Transverse colon (tissue), 4 donors: ENCODE results near the gene PIK3CG. TPM values are rescaled to one million over a fixed set of nuclear protein-coding genes. Genes with fewer than 3 reads are reported as not detected.

Experiments
- DNase-seq: peaks from one replicate; pipeline ENCODE4 v3.0.0-alpha.2; 2019
- H3K27ac ChIP-seq, 4 donors: fragments of 200-600 bp; sonication (generic); 2 replicates each; pipeline ENCODE4 v1.5.1; 2016 to 2018; ENCODE audit warnings: inconsistent platforms in 4 of 4
- H3K27me3 ChIP-seq: fragments of 200-600 bp; sonication (generic); 2 replicates; pipeline ENCODE4 v1.5.1; 2017; ENCODE audit warnings: inconsistent platforms
- H3K36me3 ChIP-seq, 4 donors: fragments of 200-600 bp; sonication (generic); 2 replicates each; pipeline ENCODE4 v1.5.1; 2017 to 2019; ENCODE audit warnings: inconsistent platforms in 4 of 4
- H3K4me1 ChIP-seq, 4 donors: fragments of 200-600 bp; sonication (generic); 2 replicates each; pipeline ENCODE4 v1.5.1; 2017 to 2020; ENCODE audit warnings: inconsistent platforms in 4 of 4
- H3K4me3 ChIP-seq, 4 donors: fragments of 200-600 bp; sonication (generic); 1 replicate in 1 of 4; 2 replicates in 3 of 4; pipeline versions ENCODE4 v1.5.1 to v1.6.1; 2017 to 2019; ENCODE audit warnings: inconsistent platforms in 4 of 4
- H3K9me3 ChIP-seq, 2 donors: fragments of 200-600 bp; sonication (generic); 2 replicates each; pipeline ENCODE4 v1.5.1; 2017 to 2019; ENCODE audit warnings: inconsistent platforms in 2 of 2
- EP300 ChIP-seq: sonication (generic); formaldehyde crosslinking; IDR thresholded peaks from one replicate; pipeline ENCODE4 v1.6.1; 2017; ENCODE audit warnings: antibody characterized with exemption, low read depth
- POLR2A ChIP-seq: fragments of 450-650 bp; IDR thresholded peaks from one replicate; pipeline ENCODE4 v1.6.1; 2016; ENCODE audit warnings: antibody characterized with exemption, mild to moderate bottlenecking, moderate library complexity
- POLR2AphosphoS5 ChIP-seq, 3 donors: sonication (generic); formaldehyde crosslinking; IDR thresholded peaks; one replicate each; pipeline ENCODE4 v1.6.1; 2016; ENCODE audit warnings: antibody characterized with exemption in 3 of 3
- WGBS, 2 donors: methylation state at CpG; one replicate each; pipeline ENCODE4 v1.1.5; 2018; ENCODE audit warnings: low coverage in 1 of 2; 5-methylcytosine and 5-hydroxymethylcytosine counted together
- in situ Hi-C, 4 donors: fragments of 200-750 bp; cut with MboI; loops; one replicate each; pipeline versions ENCODE4 v1.15.0 to v1.15.1; 2017; ENCODE audit warnings: low sequenced_read_pairs in 3 of 4, low pct_ligation_motif_present in 1 of 4, low pct_unique_long_range_greater_than_20kb in 1 of 4
- intact Hi-C: fragments of 100-400 bp; cut with DNase I; formaldehyde crosslinking; loops from one replicate; pipeline ENCODE4 v1.15.1; 2023; ENCODE audit warnings: low total_unique reads
- total RNA-seq, 4 donors: library from RNA; depleted of rRNA; stranded (reverse); fragments of >200 nt; gene quantifications; one replicate each; pipeline ENCODE4 v1.1.0, GENCODE V29; 2016
- TF ChIP-seq, protein P1 (sequence below), 5 experiments: fragments of 200-600 bp in 3 of 5; fragments of 450-650 bp in 2 of 5; sonication (generic) in 3 of 5; IDR thresholded peaks; 1 replicate in 2 of 5; 2 replicates in 3 of 5; pipeline ENCODE4 v1.5.1; 2016 to 2017; ENCODE audit warnings: antibody characterized with exemption in 5 of 5, inconsistent platforms in 3 of 5, mild to moderate bottlenecking in 2 of 5, moderate library complexity in 1 of 5

Gene PIK3CG
- total RNA-seq, 4 donors from 2014 or later, result 0.60 to 13.1 (median 9.8) TPM

DNA sequence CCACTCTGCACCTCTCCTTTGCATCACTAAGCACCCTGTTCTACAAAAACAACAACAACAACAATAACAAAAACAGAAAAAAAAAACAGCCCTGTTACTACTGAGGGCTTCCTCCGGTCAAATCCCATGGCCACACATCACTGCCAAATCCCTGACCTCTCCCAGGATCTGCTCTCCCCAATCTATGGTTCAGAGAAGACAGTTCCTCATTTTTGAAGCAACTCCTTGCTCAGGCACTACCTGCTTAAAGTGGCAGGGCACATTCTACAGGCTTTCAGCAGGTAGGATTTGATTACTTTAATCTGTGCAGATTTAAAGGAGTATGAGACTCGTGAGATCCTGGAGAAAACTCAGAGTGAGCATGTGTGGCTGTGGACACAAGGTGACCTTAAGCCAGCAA lies 46.9 kb downstream of the PIK3CG start:
- DNase-seq, result no peak
- 50 to 74% methylated on average over 1 to 2 of the region's 2 CpGs for WGBS, 2 donors
- in situ Hi-C loops, result no loop called here

DNA sequence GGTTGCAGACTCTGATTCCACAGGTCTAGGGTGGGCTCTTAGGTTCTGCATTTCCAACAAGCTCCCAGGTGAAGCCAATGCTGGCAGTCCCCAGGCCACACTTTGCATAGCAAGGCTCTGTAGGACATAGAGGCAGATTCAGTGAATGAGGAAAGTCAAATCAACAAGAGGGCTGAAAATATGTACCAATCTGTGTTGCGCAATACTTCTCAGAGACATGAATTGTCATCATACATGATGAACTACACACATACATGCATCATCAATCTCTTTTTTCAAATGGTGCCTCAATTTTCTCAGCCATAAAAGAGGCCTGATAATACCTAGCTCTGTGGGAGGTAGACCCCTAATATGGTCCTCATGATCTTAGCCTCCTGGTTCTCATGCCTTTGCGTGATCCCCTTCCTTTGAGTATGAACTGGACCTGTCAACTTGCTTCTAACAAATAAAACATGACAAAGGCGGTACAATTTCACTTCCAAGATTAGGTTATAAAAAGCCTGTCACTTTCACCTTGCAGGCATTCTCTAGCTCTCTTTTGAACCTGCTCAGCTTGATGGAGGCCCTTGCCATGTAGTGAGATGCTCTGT lies 49.0 kb downstream of the PIK3CG start:
- intact Hi-C loops (no loop called here), in situ Hi-C loops (no loop called here)
- Histone ChIP-seq H3K27me3 (no peaks in the 10 kb centered on the region), H3K9me3 (no peaks in the 10 kb centered on the region), H3K4me3 (no peak overlapping the region), H3K27ac (no peak overlapping the region), H3K4me1 (no peaks in the 10 kb centered on the region), H3K36me3 (no peaks in the 10 kb centered on the region)
- WGBS, 2 donors, result 97 to 100% methylated on average over 2 to 3 of the region's 3 CpGs
- no peak for TF ChIP-seq POLR2AphosphoS5 (IDR thresholded peaks at IDR 0.05)
- TF ChIP-seq, protein P1, sequence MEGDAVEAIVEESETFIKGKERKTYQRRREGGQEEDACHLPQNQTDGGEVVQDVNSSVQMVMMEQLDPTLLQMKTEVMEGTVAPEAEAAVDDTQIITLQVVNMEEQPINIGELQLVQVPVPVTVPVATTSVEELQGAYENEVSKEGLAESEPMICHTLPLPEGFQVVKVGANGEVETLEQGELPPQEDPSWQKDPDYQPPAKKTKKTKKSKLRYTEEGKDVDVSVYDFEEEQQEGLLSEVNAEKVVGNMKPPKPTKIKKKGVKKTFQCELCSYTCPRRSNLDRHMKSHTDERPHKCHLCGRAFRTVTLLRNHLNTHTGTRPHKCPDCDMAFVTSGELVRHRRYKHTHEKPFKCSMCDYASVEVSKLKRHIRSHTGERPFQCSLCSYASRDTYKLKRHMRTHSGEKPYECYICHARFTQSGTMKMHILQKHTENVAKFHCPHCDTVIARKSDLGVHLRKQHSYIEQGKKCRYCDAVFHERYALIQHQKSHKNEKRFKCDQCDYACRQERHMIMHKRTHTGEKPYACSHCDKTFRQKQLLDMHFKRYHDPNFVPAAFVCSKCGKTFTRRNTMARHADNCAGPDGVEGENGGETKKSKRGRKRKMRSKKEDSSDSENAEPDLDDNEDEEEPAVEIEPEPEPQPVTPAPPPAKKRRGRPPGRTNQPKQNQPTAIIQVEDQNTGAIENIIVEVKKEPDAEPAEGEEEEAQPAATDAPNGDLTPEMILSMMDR (IDR thresholded peaks at IDR 0.05), result no peak
- no peak for TF ChIP-seq EP300
- TF ChIP-seq POLR2A, result no peak
- no peak for DNase-seq

More for the DNA sequence above, 46.9 kb downstream of the PIK3CG start:
- Histone ChIP-seq H3K4me1 (no peaks in the 10 kb centered on the region), H3K36me3 (no peaks in the 10 kb centered on the region), H3K4me3 (no peak overlapping the region), H3K27ac (no peak overlapping the region), H3K27me3 (no peaks in the 10 kb centered on the region), H3K9me3 (no peaks in the 10 kb centered on the region)
- no peak for TF ChIP-seq EP300
- no peak for TF ChIP-seq POLR2AphosphoS5 (IDR thresholded peaks at IDR 0.05)
- no peak for TF ChIP-seq POLR2A
- TF ChIP-seq, protein P1 (IDR thresholded peaks at IDR 0.05), result no peak
- intact Hi-C loops, result no loop called here

DNA sequence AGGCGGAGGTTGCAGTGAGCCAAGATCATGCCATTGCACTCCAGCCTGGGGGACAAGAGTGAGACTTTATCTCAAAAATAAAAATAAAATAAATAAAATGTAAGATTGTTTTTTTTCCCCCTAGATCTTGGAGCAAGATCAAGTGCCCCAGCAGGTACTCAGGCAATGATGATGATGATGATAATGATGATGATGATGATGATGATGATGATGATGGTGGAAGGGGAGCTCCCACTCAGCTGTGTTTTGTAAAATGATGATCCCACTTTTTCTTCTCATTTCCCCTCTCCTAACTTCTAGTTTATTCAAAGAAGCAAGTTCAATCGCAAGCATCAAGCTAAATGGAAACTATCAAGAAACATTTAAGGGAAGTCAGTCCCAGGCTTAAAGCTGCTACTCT lies 50.3 kb downstream of the PIK3CG start:
- H3K4me1 ChIP-seq, result no peaks in the 10 kb centered on the region
- no peak for TF ChIP-seq EP300
- TF ChIP-seq, protein P1 (IDR thresholded peaks at IDR 0.05), result no peak
- TF ChIP-seq POLR2A, result no peak
- no peak for TF ChIP-seq POLR2AphosphoS5 (IDR thresholded peaks at IDR 0.05)
- intact Hi-C loops (no loop called here), in situ Hi-C loops (no loop called here)
- no peak overlapping the region for H3K27ac ChIP-seq
- DNase-seq, result no peak
- H3K9me3 ChIP-seq, result no peaks in the 10 kb centered on the region
- WGBS, 2 donors, result 38 to 66% methylated on average over 2 of the region's 2 CpGs
- H3K36me3 ChIP-seq, result no peaks in the 10 kb centered on the region
- H3K4me3 ChIP-seq, result no peak overlapping the region
- no peaks in the 10 kb centered on the region for H3K27me3 ChIP-seq

DNA sequence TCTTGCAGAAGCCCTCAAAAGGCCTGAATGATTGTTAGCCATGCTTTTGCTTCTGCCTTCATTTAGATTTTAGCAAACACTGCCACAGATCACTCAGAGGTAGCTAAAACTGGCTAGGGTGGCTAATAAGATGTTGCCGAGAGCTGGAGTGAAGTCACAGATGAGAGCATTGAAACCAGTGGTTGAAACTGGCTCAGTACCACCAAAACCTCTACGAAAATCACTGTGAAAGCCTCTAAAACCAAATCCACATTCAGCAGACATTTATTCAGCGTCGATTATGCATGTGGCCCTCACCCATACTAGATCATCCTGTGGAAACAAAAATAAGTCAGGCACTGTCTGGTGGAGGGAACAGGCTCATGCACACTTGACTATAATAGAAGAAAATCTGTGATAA lies 50.8 kb downstream of the PIK3CG start:
- no peak for DNase-seq
- no peak overlapping the region for H3K4me3 ChIP-seq
- H3K36me3 ChIP-seq, result no peaks in the 10 kb centered on the region
- 75% methylated on average over 4 of the region's 4 CpGs; no CpG with 5 or more reads in 1 of the 2 donors for WGBS, 2 donors
- H3K27ac ChIP-seq, result no peak overlapping the region
- H3K9me3 ChIP-seq, result no peaks in the 10 kb centered on the region
- TF ChIP-seq, protein P1 (IDR thresholded peaks at IDR 0.05), result no peak
- no peak for TF ChIP-seq POLR2AphosphoS5 (IDR thresholded peaks at IDR 0.05)
- no peak for TF ChIP-seq EP300
- no peak for TF ChIP-seq POLR2A
- no peaks in the 10 kb centered on the region for H3K27me3 ChIP-seq
- in situ Hi-C loops (no loop called here), intact Hi-C loops (no loop called here)
- no peaks in the 10 kb centered on the region for H3K4me1 ChIP-seq
